Endodermal cell (in vitro differentiated cells): ENCODE results near the gene PTPRT. TPM values are rescaled to one million over a fixed set of nuclear protein-coding genes. Genes with fewer than 3 reads are reported as not detected.

Experiments
- DNase-seq: peaks from one replicate; pipeline ENCODE4 v3.0.0-alpha.2; 2017
- H3K27ac ChIP-seq: 2 replicates; pipeline ENCODE4 v1.5.1; 2013; ENCODE audit warnings: mild to moderate bottlenecking, low read depth, low read length, moderate library complexity
- H3K27me3 ChIP-seq: 2 replicates; pipeline ENCODE4 v1.6.1; 2013; ENCODE audit warnings: mild to moderate bottlenecking, low read length, moderate library complexity; ENCODE audit not compliant: insufficient read depth, control insufficient read depth, poor library complexity, severe bottlenecking
- H3K36me3 ChIP-seq: 2 replicates; pipeline ENCODE4 v1.7.0; 2013; ENCODE audit warnings: mild to moderate bottlenecking, low read length, moderate library complexity; ENCODE audit not compliant: control insufficient read depth, insufficient read depth
- H3K4me1 ChIP-seq: one replicate; pipeline ENCODE4 v1.7.0; 2013; ENCODE audit warnings: low read length; ENCODE audit not compliant: control insufficient read depth, insufficient read depth
- H3K4me3 ChIP-seq: 2 replicates; pipeline ENCODE4 v1.5.1; 2013; ENCODE audit warnings: mild to moderate bottlenecking, low read length, moderate library complexity
- H3K9ac ChIP-seq: 2 replicates; pipeline ENCODE4 v1.6.1; 2013; ENCODE audit warnings: mild to moderate bottlenecking, low read length, moderate library complexity; ENCODE audit not compliant: poor library complexity, severe bottlenecking; ENCODE audit errors: extremely low read depth
- H3K9me3 ChIP-seq: 2 replicates; pipeline ENCODE4 v1.6.1; 2013; ENCODE audit warnings: mild to moderate bottlenecking, low read length, moderate library complexity; ENCODE audit not compliant: control insufficient read depth
- H3K27ac Mint-ChIP-seq: 2 replicates; pipeline ENCODE4 v1.8.0; 2020; ENCODE audit warnings: mixed read lengths
- H3K27me3 Mint-ChIP-seq: 2 replicates; pipeline ENCODE4 v1.8.0; 2021; ENCODE audit warnings: mild to moderate bottlenecking, mixed read lengths; ENCODE audit not compliant: insufficient read depth
- H3K36me3 Mint-ChIP-seq: 2 replicates; pipeline ENCODE4 v1.8.0; 2020; ENCODE audit warnings: low read depth, mixed read lengths
- H3K4me1 Mint-ChIP-seq: 2 replicates; pipeline ENCODE4 v1.8.0; 2020; ENCODE audit warnings: mixed read lengths
- H3K4me3 Mint-ChIP-seq: 2 replicates; pipeline ENCODE4 v1.8.0; 2020; ENCODE audit warnings: mild to moderate bottlenecking, moderate library complexity, mixed read lengths
- H3K9me3 Mint-ChIP-seq: 2 replicates; pipeline ENCODE4 v1.8.0; 2020; ENCODE audit warnings: mild to moderate bottlenecking, mixed read lengths
- CTCF ChIP-seq: fragments of 200-600 bp; sonication (generic); conservative IDR thresholded peaks from 2 replicates; pipeline ENCODE4 v1.5.0; 2021; ENCODE audit warnings: antibody characterized with exemption, mild to moderate bottlenecking
- WGBS, 2 experiments: methylation state at CpG; one replicate each; pipeline versions ENCODE4 v1.1.5 to v1.1.7; 2013; ENCODE audit warnings: missing lambda C conversion rate in 2 of 2, mixed read lengths in 1 of 2; ENCODE audit not compliant: insufficient coverage in 1 of 2, insufficient read length in 1 of 2; 5-methylcytosine and 5-hydroxymethylcytosine counted together
- total RNA-seq, 2 donors: library from RNA; stranded (reverse); fragmentation: NEBNext Ultra II Directional in 1 of 2; extraction: Animal tissue kit (Norgen Biotek cat#: 25700) in 1 of 2; gene quantifications; 2 replicates in 1 of 2; 3 replicates in 1 of 2; pipeline ENCODE4 v1.2.1, GENCODE V29; 2021

The PTPRT gene
- total RNA-seq, 2 donors from 2014 or later = 2.3 to 2.7 TPM

- no peak overlapping the region for H3K27ac Mint-ChIP-seq
- H3K36me3 Mint-ChIP-seq = no peaks in the 10 kb centered on the region
- H3K4me1 ChIP-seq = no peaks in the 10 kb centered on the region
- peaks cover 5% of the 10 kb centered on the region for H3K4me1 Mint-ChIP-seq
- peaks cover 18% of the 10 kb centered on the region for H3K27me3 Mint-ChIP-seq
- no peak for DNase-seq
- H3K27me3 ChIP-seq = no peaks in the 10 kb centered on the region
- H3K4me3 ChIP-seq = no peak overlapping the region
- no peak overlapping the region for H3K4me3 Mint-ChIP-seq
- H3K9me3 Mint-ChIP-seq = no peaks in the 10 kb centered on the region
- no peak overlapping the region for H3K27ac ChIP-seq
- no peak for TF ChIP-seq CTCF
- no peak overlapping the region for H3K9ac ChIP-seq
- WGBS, 2 experiments = 79 to 84% methylated on average over 3 to 7 of the region's 7 CpGs
- peaks cover 5% of the 10 kb centered on the region for H3K9me3 ChIP-seq
- no peaks in the 10 kb centered on the region for H3K36me3 ChIP-seq
These were observed 414.7 kb downstream of the PTPRT start for GRCh38 chr20:42775037-42775436.

- Mint-ChIP-seq H3K4me3 (no peak overlapping the region), H3K9me3 (peaks cover 3% of the 10 kb centered on the region), H3K27ac (no peak overlapping the region), H3K36me3 (no peaks in the 10 kb centered on the region), H3K4me1 (no peaks in the 10 kb centered on the region), H3K27me3 (no peaks in the 10 kb centered on the region)
- Histone ChIP-seq H3K4me3 (no peak overlapping the region), H3K27me3 (no peaks in the 10 kb centered on the region), H3K9ac (no peak overlapping the region), H3K27ac (no peak overlapping the region), H3K36me3 (no peaks in the 10 kb centered on the region), H3K4me1 (no peaks in the 10 kb centered on the region), H3K9me3 (peaks cover 15% of the 10 kb centered on the region)
- no peak for TF ChIP-seq CTCF
- DNase-seq = no peak
- 91 to 100% methylated on average over 1 of the region's 1 CpG for WGBS, 2 experiments
These were observed 426.7 kb downstream of the PTPRT start for GRCh38 chr20:42763015-42763414.

GRCh38 chr20:42756991-42757390, 432.7 kb downstream of the PTPRT start:
- WGBS, 2 experiments = 86% methylated on average over 1 of the region's 1 CpG; no CpG with 5 or more reads in 1 of the 2 experiments
- no peaks in the 10 kb centered on the region for H3K36me3 ChIP-seq
- no peak overlapping the region for H3K4me3 ChIP-seq
- no peak for DNase-seq
- H3K9me3 ChIP-seq = no peaks in the 10 kb centered on the region
- no peaks in the 10 kb centered on the region for H3K27me3 ChIP-seq
- H3K4me1 Mint-ChIP-seq = peaks cover 9% of the 10 kb centered on the region
- H3K27me3 Mint-ChIP-seq = no peaks in the 10 kb centered on the region
- H3K4me1 ChIP-seq = no peaks in the 10 kb centered on the region
- no peak overlapping the region for H3K4me3 Mint-ChIP-seq
- no peaks in the 10 kb centered on the region for H3K36me3 Mint-ChIP-seq
- H3K27ac ChIP-seq = no peak overlapping the region
- H3K27ac Mint-ChIP-seq = no peak overlapping the region
- H3K9me3 Mint-ChIP-seq = peaks cover 3% of the 10 kb centered on the region
- H3K9ac ChIP-seq = no peak overlapping the region
- no peak for TF ChIP-seq CTCF
